Naive B cell (primary cell): ENCODE data around the gene SLC25A6. TPM values are rescaled to one million over a fixed set of nuclear protein-coding genes. Genes with fewer than 3 reads are reported as not detected.

ENCODE experiments used
- ATAC-seq, 2 donors: fragments of 150-1000 bp; cut with Tn5 transposase; 2 replicates each; pipeline ENCODE4 v1.10.0; 2021; ENCODE audit warnings: low read depth in 2 of 2, mild to moderate bottlenecking in 2 of 2, moderate library complexity in 2 of 2
- DNase-seq: peaks from one replicate; pipeline ENCODE4 v3.0.0; 2022
- H3K27ac Mint-ChIP-seq, 6 donors: one replicate each; pipeline ENCODE4 v1.8.0; 2020 to 2022; ENCODE audit warnings: mild to moderate bottlenecking in 6 of 6, mixed read lengths in 6 of 6, moderate library complexity in 5 of 6, inconsistent platforms in 2 of 6
- H3K27me3 Mint-ChIP-seq, 3 donors: one replicate each; pipeline ENCODE4 v1.8.0; 2021 to 2022; ENCODE audit warnings: mixed read lengths in 3 of 3, mild to moderate bottlenecking in 1 of 3
- H3K36me3 Mint-ChIP-seq, 2 donors: one replicate each; pipeline ENCODE4 v1.8.0; 2020 to 2022; ENCODE audit warnings: mixed read lengths in 2 of 2, inconsistent platforms in 1 of 2, mild to moderate bottlenecking in 1 of 2
- H3K4me1 Mint-ChIP-seq, 3 donors: one replicate each; pipeline ENCODE4 v1.8.0; 2020 to 2022; ENCODE audit warnings: mixed read lengths in 3 of 3, inconsistent platforms in 1 of 3, mild to moderate bottlenecking in 1 of 3, moderate library complexity in 1 of 3
- H3K4me3 Mint-ChIP-seq, 8 donors: one replicate each; pipeline ENCODE4 v1.8.0; 2020 to 2022; ENCODE audit warnings: mild to moderate bottlenecking in 8 of 8, mixed read lengths in 8 of 8, moderate library complexity in 8 of 8, inconsistent platforms in 2 of 8
- H3K9me3 Mint-ChIP-seq, 7 donors: one replicate each; pipeline ENCODE4 v1.8.0; 2020 to 2022; ENCODE audit warnings: mixed read lengths in 7 of 7, mild to moderate bottlenecking in 5 of 7, inconsistent platforms in 2 of 7, moderate library complexity in 1 of 7
- polyA plus RNA-seq, 6 donors: library from polyadenylated mRNA; unstranded; fragments of 300-500 nt; fragmentation: Illumina TruSeq; gene quantifications; one replicate each; pipeline ENCODE4 v1.2.3, GENCODE V29; 2021; ENCODE audit warnings: low read depth in 6 of 6

The SLC25A6 gene
- polyA plus RNA-seq, 6 donors from 2014 or later, result 411 to 627 (median 548) TPM

DNA sequence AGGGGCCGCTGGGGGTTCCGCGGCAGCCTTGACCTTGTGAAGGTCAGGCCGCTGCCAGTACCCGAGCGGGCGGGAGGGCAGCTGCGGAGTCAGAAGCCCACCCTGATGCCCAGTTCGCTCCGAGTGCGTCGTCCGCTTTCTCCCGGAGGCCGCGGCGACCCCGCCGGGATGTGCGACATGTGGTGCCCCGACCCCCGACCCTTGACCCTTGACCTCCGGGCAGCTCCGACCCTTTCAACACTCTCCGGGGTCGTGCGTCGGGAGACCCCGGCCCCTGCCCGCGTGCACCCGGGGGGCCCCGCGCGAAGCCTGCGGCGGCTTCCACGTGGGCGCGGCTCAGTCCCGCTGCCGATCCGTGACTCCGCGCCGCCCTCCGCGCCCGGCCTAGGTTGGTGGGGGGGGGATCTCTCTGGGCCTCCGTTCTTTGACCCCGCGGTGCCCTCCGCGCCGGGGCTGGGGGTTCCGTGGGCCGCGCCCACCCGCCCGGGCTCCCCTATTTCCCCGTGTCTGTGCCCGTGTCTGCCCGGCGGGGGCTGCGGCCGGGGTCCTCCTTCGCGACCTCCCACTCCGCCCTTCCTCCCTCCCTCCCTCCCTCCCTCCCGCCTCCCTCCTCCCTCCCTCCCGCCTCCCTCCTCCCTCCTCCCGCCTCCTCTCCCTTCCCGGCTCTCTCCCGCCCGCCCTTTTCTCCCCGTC is 609 bp upstream of the SLC25A6 start:
- Mint-ChIP-seq H3K36me3 (peaks cover 5 to 25% of the 10 kb centered on the region in 2 donors), H3K27me3 (no peaks in the 10 kb centered on the region), H3K9me3 (peaks cover 0 to 5% (median 0%) of the 10 kb centered on the region in 7 donors), H3K4me3 (peak overlapping the region; percentile 88 to 97 (median 93)), H3K4me1 (peaks cover 42 to 57% (median 47%) of the 10 kb centered on the region in 3 donors), H3K27ac (peak overlapping the region; percentile 64 to 99 (median 96))
- DNase-seq, result no peak
- peak; percentile 40 to 44 for ATAC-seq

DNA sequence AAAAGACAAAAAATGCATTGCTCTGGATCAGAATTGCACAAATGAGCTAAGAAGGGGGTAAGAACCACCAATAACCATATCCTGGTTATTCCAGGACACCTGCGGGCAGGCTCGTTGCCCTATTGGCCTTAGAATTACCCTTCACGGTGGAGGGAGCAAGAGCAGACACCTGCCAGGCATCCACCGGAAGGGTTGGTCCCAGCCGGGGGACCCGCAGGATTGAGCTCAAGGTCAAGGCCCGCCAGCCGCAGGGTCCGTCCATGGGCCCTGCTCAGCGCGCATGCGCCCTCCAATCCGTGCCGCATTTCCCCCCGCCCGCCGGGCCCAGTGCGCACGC is 575 bp downstream of the SLC25A6 start:
- Mint-ChIP-seq H3K27ac (peak overlapping the region in 5 of 6 donors; percentile 42 to 99 (median 96)), H3K4me3 (peak overlapping the region; percentile 88 to 97 (median 93)), H3K4me1 (peaks cover 47 to 58% (median 53%) of the 10 kb centered on the region in 3 donors), H3K9me3 (peaks cover 0 to 5% (median 0%) of the 10 kb centered on the region in 7 donors), H3K36me3 (peaks cover 10 to 31% of the 10 kb centered on the region in 2 donors), H3K27me3 (no peaks in the 10 kb centered on the region)
- no peak for ATAC-seq
- peak; percentile 93 for DNase-seq

DNA sequence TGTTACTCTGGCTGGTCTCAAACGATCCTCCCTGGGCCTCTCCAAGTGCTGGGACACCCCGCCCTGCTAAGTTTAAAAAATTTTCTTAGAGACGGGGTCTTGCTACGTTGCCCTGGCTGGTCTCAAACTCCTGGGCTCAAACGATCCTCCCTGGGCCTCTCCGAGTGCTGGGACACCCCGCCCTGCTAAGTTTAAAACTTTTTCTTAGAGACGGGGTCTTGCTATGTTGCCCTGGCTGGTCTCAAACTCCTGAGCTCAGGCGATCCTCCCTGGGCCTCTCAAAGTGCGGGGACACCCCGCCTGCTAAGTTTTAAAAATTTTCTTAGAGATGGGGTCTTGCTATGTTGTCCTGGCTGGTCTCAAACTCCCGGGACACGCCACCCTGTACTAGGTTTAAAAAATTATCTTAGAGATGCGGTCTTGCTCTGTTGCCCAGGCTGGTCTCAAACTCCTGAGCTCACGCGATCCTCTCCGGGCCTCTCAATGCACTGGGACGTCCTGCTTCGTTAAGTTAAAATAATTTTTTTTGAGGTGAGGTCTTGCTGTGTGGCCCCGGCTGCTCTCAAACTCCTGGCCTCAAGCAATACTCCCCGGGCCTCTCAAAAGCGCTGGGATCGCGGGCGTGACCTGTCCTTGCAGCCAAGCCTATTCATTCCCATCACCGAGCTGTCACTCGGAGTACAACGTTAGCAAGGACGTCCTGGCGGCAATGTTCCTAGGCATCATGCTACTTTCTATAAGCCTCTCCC is 1.1 kb downstream of the SLC25A6 start:
- H3K36me3 Mint-ChIP-seq, result peaks cover 9 to 29% of the 10 kb centered on the region in 2 donors

DNA sequence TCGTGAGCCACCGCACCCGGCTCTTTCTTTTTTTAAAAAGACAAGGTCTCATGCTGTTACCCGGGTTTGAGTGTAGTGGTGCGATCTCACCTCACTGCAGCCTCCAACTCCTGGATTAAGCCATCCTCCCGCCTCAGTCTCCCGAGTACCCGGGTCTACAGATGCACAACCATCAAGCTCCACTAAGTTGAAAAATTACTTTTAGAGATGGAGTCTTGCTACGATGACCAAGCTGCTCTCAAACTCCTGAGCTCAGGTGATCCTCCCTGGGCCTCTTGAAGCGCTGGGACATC is 2.0 kb downstream of the SLC25A6 start:
- DNase-seq, result no peak
- Mint-ChIP-seq H3K4me1 (peaks cover 36 to 49% (median 42%) of the 10 kb centered on the region in 3 donors), H3K9me3 (no peaks in the 10 kb centered on the region), H3K4me3 (peak overlapping the region in 5 of 8 donors; percentile 29 to 71 (median 49)), H3K36me3 (peaks cover 14 to 22% of the 10 kb centered on the region in 2 donors), H3K27ac (peak overlapping the region in 2 of 6 donors; percentile 9 to 21), H3K27me3 (no peaks in the 10 kb centered on the region)
- ATAC-seq, result no peak

More for the DNA sequence above, 1.1 kb downstream of the SLC25A6 start:
- H3K4me1 Mint-ChIP-seq, result peaks cover 42 to 55% (median 48%) of the 10 kb centered on the region in 3 donors
- H3K27ac Mint-ChIP-seq, result peak overlapping the region in 4 of 6 donors; percentile 62 to 96 (median 82)
- no peak for DNase-seq
- no peak for ATAC-seq
- H3K9me3 Mint-ChIP-seq, result peaks cover 0 to 5% (median 0%) of the 10 kb centered on the region in 7 donors
- peak overlapping the region; percentile 88 to 97 (median 93) for H3K4me3 Mint-ChIP-seq
- H3K27me3 Mint-ChIP-seq, result no peaks in the 10 kb centered on the region

DNA sequence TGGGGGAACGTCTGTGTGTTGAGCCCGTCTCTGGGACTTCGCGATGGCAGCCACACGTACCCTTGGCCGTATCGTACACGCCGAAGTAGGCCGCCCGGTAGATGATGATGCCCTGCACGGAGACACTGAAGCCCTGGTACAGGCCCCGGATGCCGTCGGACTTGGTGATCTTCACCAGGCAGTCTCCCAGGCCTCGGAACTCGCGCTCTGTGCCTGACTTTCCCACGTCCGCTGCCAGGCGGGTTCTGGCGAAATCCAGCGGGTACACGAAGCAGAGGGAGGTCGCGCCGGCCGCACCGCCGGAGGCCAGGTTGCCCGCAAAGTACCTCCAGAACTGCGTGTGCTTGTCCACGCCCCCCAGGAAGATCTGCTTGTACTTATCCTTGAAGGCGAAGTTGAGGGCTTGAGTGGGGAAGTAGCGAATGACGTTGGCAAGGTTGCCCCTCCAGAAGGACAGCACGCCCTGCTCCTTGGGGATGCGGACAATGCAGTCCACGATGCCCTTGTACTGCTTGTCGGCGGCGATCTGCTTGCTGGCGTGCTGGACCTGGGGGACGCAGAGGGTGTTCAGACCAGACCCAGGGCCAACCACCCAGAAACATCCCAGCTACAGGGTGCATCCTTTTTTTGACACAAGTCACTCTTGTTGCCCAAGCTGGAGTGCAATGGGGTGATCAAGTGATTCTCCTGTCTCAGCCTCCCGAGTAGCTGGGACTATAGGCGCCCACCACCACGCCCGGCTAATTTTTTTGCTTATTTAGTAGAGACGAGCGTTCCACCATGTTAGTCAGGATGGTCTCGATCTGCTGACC is 2.5 kb downstream of the SLC25A6 start:
- Mint-ChIP-seq H3K9me3 (no peaks in the 10 kb centered on the region), H3K27ac (peak overlapping the region in 2 of 6 donors; percentile 9 to 30), H3K27me3 (no peaks in the 10 kb centered on the region), H3K36me3 (peaks cover 16 to 22% of the 10 kb centered on the region in 2 donors), H3K4me1 (peaks cover 33 to 46% (median 38%) of the 10 kb centered on the region in 3 donors), H3K4me3 (peak overlapping the region in 7 of 8 donors; percentile 2 to 87 (median 53))
- ATAC-seq (no peak), DNase-seq (no peak)

DNA sequence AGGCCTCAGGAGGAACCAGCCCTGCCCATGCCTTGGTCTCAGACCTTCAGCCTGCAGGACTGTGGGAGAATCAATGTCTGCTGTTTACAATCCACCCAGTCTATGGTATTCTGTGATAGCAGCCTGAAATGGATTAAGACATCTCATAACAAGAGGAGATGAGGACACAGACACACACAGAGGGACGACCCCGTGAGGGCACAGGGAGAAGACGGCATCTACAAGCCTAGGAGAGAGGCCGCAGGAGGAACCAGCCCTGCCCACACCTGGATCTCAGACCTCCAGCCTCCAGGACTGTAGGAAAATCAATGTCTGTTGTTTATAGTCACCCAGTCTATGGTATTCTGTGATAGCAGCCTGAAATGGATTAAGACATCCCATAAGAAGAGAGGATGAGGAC is 3.3 kb downstream of the SLC25A6 start:
- ATAC-seq (no peak), DNase-seq (no peak)
- no peaks in the 10 kb centered on the region for H3K27me3 Mint-ChIP-seq
- H3K27ac Mint-ChIP-seq, result peak overlapping the region in 3 of 6 donors; percentile 44 to 88 (median 54)
- H3K4me3 Mint-ChIP-seq, result peak overlapping the region in 7 of 8 donors; percentile 24 to 87 (median 53)
- H3K4me1 Mint-ChIP-seq, result peaks cover 27 to 39% (median 30%) of the 10 kb centered on the region in 3 donors
- peaks cover 16 to 22% of the 10 kb centered on the region in 2 donors for H3K36me3 Mint-ChIP-seq
- H3K9me3 Mint-ChIP-seq, result no peaks in the 10 kb centered on the region

DNA sequence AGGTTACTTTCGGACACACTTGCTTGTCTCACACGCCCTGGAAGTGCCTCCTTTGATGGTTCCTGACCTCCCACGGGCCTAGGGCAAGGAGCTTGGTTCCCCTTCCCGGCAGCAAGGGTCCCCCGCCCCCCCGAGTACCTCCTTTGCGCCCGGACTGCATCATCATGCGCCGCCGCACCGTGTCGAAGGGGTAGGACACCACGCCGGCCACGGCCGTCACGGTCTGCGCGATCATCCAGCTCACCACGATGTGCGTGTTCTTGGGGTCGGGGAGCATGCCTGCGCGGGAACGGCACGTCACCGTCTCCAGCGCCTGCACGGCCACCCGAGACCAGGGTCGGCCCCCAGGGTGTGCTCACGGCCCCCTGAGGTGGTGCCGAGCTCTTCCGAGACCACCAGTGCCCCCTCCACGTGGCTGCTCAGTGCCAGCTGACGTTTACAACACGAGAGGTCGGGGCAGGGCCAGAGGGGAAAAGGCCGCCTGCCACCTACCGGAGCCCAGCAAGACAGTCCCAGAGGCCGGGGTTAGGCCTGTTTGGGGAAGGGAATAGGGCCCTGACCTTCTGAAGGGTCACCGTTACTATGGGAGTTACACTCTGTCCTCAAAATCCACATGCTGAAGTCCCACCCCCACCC is 4.7 kb downstream of the SLC25A6 start:
- H3K4me1 Mint-ChIP-seq, result peaks cover 18 to 33% (median 22%) of the 10 kb centered on the region in 3 donors
- peak overlapping the region in 1 of 6 donors; percentile 54 for H3K27ac Mint-ChIP-seq
- DNase-seq (no peak), ATAC-seq (no peak)
- peaks cover 16 to 22% of the 10 kb centered on the region in 2 donors for H3K36me3 Mint-ChIP-seq
- no peaks in the 10 kb centered on the region for H3K9me3 Mint-ChIP-seq
- no peaks in the 10 kb centered on the region for H3K27me3 Mint-ChIP-seq
- H3K4me3 Mint-ChIP-seq, result peak overlapping the region in 3 of 8 donors; percentile 15 to 71 (median 34)

DNA sequence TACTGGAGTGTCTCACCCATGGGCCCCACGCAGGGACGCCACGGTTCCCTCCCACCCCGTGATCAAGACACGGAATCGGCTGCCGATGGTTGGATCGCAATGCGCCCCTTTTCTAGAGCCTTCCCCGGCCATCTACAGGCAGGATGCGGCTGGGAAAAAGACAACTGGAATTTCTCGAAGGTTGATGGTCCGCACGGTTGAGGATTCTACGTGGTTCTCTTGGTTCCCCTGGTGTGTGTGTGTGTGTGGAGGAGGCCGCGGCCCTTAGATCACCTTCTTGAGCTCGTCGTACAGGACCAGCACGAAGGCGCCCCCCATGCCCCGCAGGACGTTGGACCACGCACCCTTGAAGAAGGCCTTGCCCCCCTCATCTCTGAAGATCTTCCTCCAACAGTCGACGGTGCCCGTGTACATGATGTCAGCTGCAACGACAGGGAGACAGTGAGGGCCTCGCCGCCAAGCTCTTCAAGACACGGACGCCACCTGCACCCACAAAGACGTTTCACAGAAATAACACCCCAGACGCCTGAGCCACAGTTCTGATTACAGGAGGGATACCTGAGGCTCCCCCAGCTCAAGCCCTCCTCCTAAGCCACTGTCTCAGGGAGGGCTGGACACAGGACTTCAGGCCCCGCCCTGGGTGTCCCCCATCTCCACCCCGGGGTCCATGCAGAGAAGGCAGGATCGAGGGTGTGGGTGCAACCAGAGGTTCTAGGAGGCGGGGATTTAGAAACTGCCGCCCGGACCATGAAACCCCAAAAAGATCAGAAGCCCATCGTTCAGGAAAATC is 5.4 kb downstream of the SLC25A6 start:
- Mint-ChIP-seq H3K4me3 (peak overlapping the region in 3 of 8 donors; percentile 46 to 68 (median 59)), H3K27ac (no peak overlapping the region), H3K36me3 (peaks cover 16 to 22% of the 10 kb centered on the region in 2 donors), H3K27me3 (no peaks in the 10 kb centered on the region), H3K4me1 (peaks cover 18 to 35% (median 22%) of the 10 kb centered on the region in 3 donors), H3K9me3 (no peaks in the 10 kb centered on the region)
- ATAC-seq (no peak), DNase-seq (no peak)

DNA sequence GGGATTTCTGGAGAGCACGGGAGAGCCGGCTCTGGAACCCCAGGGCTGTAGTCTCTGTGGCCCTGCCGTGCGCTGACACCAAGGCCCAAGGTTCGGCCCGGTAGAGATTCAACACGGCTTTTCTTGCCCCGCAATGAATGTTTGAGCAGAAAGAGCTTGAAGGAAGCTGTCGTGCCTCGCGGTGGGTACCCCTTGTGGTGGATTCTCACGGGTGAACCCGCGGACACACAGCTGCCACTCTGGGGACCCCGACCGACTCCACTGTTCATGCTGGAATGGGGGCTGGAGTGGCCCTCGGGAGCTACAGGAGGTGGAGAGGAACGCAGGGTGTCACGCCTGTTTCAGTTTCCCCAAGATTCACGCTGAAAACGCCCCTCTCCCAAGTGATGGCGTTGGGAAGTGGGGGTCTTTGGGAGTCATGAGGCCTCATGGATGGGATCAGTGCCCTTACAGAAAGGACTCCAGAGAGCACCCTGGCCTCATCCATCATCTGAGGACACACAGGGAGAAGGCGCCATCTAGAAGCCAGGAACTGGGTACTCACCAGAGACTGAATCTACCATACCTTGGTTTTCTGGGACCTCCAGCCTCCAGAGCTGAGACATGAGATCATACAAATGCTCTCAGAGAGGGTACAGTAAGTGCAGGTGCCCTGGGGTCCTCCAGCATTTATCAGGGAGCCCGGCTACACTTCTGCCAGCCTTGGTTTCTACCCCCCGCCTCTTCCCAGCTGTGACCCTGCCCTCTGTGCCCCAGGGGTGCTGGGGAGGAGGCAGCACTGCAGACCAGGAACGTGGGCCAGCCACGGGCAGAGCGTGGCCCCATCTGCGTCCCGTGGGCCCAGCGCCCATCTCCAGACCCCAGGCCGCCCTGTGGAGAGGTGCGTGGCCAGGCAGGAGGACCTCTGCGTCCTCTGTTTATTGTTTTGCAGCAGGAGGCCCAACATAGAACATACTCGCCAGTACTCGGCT is 6.4 kb downstream of the SLC25A6 start:
- ATAC-seq (peak; percentile 11 to 13), DNase-seq (no peak)
- Mint-ChIP-seq H3K4me3 (peak overlapping the region in 1 of 8 donors; percentile 68), H3K4me1 (peaks cover 18 to 29% (median 22%) of the 10 kb centered on the region in 3 donors), H3K27ac (peak overlapping the region in 2 of 6 donors; percentile 34 to 79), H3K27me3 (no peaks in the 10 kb centered on the region), H3K36me3 (peaks cover 16 to 22% of the 10 kb centered on the region in 2 donors), H3K9me3 (no peaks in the 10 kb centered on the region)

DNA sequence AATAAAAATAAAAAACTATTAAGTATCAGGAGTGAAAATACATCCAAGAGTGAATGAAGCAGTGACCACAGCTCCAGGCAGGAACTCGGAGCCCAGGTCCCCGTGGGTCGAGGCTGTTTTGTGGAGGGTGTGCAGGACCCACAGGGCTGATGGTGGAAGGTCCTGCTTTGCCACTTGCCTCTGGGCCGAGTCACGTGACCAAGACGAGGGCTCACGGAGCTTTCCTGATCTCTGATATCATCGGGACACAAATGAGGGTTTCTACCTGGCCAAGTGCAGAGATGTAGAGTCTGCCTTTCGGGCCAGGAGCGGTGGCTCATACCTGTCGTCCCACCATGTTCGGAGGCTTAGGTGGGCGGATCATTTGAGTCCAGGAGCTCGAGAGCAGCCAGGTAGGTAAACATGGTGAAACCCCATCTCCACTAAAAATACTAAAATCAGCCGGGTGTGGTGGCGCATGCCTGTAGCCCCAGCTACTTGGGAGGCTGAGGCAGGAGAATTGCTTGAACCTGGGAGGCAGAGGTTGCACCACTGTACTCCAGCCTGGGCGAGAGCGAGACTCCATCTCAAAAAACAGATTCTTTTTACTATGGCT is 7.2 kb downstream of the SLC25A6 start:
- peak overlapping the region in 1 of 6 donors; percentile 34 for H3K27ac Mint-ChIP-seq
- no peak for ATAC-seq
- H3K36me3 Mint-ChIP-seq, result peaks cover 16 to 22% of the 10 kb centered on the region in 2 donors
- no peaks in the 10 kb centered on the region for H3K27me3 Mint-ChIP-seq
- H3K4me1 Mint-ChIP-seq, result peaks cover 18 to 28% (median 27%) of the 10 kb centered on the region in 3 donors
- no peak overlapping the region for H3K4me3 Mint-ChIP-seq
- H3K9me3 Mint-ChIP-seq, result no peaks in the 10 kb centered on the region
- DNase-seq, result no peak

DNA sequence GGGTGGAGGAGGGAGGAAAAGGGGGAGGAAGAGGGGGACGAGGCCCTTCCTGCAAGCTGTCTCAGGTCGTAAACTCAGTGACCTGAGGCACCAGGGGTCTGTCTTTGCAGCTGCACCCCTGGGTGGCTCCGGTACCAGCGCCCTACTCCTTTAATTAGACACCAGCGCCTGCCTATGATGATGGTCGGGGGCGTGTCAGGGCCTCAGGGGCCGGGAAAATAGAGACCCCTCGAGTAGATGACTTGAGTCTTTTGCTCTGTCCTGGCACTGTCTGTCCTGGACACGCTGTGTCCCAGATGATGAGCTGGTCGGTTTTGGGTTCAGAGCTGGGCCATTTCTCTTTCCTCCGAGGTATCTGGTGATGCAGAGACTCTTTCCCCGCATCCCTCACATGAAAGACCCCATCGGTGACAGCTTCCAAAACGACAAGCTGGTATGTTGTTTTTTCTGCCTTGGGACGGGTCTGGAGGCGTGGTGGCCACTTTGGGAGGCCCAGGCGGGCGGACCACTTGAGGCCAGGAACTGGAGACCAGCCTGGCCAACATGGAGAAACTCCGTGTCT is 11.2 kb downstream of the SLC25A6 start:
- no peak for DNase-seq
- Mint-ChIP-seq H3K4me1 (peaks cover 0 to 10% (median 6%) of the 10 kb centered on the region in 3 donors), H3K27me3 (no peaks in the 10 kb centered on the region), H3K9me3 (no peaks in the 10 kb centered on the region), H3K36me3 (peaks cover 0 to 9% of the 10 kb centered on the region in 2 donors), H3K27ac (peak overlapping the region in 2 of 6 donors; percentile 32 to 50), H3K4me3 (no peak overlapping the region)
- ATAC-seq, result peak in 1 of 2 donors; percentile 9
